Esophagus squamous epithelium (tissue), 4 donors: ENCODE data around the gene MDM1. TPM values are rescaled to one million over a fixed set of nuclear protein-coding genes. Genes with fewer than 3 reads are reported as not detected.

Experiments
- total RNA-seq, 4 donors: library from RNA; depleted of rRNA; stranded (reverse); fragments of >200 nt; gene quantifications; one replicate each; pipeline ENCODE4 v1.1.0, GENCODE V29; 2016

The MDM1 gene
- total RNA-seq, 4 donors from 2014 or later: 8.0 to 14.1 (median 10.5) TPM

Other genes with a start within 250 kb of the MDM1 start
- gene IFNG, start 172.6 kb downstream of the MDM1 start, total RNA-seq: not detected
- gene IL26, start 106.6 kb downstream of the MDM1 start, total RNA-seq: 1 to 10 TPM in 1 of 4 donors, under 1 TPM in 1, not detected in 2; 0.38 to 1.3 TPM
- under 1 TPM in 1 of 4 donors, not detected in 3; 0.35 TPM for gene IL22, start 78.8 kb downstream of the MDM1 start, total RNA-seq